GM23338 (cell line): ENCODE results near the gene DCAF11. TPM values are rescaled to one million over a fixed set of nuclear protein-coding genes. Genes with fewer than 3 reads are reported as not detected.

Experiments used
- ATAC-seq: fragments of 200-7000 bp; cut with Tn5 transposase; 3 replicates; pipeline ENCODE4 v1.9.1; 2020
- DNase-seq: peaks from one replicate; pipeline ENCODE4 v3.0.0-alpha.2; 2015; ENCODE audit warnings: low spot score
- H2AFZ ChIP-seq: fragments of 200-600 bp; sonication (generic); 2 replicates; pipeline ENCODE4 v1.8.0; 2016; ENCODE audit warnings: antibody characterized with exemption, mild to moderate bottlenecking, moderate library complexity
- H3F3A ChIP-seq: fragments of 200-600 bp; sonication (generic); replicated peaks from 2 replicates; pipeline ENCODE4 v1.8.0; 2017; ENCODE audit warnings: antibody characterized with exemption, mixed run types, low read depth
- H3K27ac ChIP-seq: fragments of 200-600 bp; sonication (generic); 2 replicates; pipeline ENCODE4 v1.6.1; 2016; ENCODE audit warnings: low read depth
- H3K27me3 ChIP-seq: fragments of 200-600 bp; sonication (generic); 2 replicates; pipeline ENCODE4 v1.8.0; 2016; ENCODE audit warnings: mild to moderate bottlenecking, mixed run types, moderate library complexity; ENCODE audit not compliant: insufficient read depth
- H3K36me3 ChIP-seq: fragments of 200-600 bp; sonication (generic); 2 replicates; pipeline ENCODE4 v1.8.0; 2016; ENCODE audit warnings: mild to moderate bottlenecking; ENCODE audit not compliant: insufficient read depth
- H3K4me1 ChIP-seq: fragments of 200-600 bp; sonication (generic); 2 replicates; pipeline ENCODE4 v1.8.0; 2016; ENCODE audit warnings: mild to moderate bottlenecking, moderate library complexity; ENCODE audit not compliant: insufficient read depth
- H3K4me2 ChIP-seq: fragments of 200-600 bp; sonication (generic); 2 replicates; pipeline ENCODE4 v1.7.1; 2017; ENCODE audit warnings: mixed run types
- H3K4me3 ChIP-seq: fragments of 200-600 bp; sonication (generic); 2 replicates; pipeline ENCODE4 v1.6.1; 2016; ENCODE audit warnings: mixed run types
- H3K79me2 ChIP-seq: fragments of 200-600 bp; sonication (generic); replicated peaks from 2 replicates; pipeline ENCODE4 v1.8.0; 2017; ENCODE audit warnings: mild to moderate bottlenecking; ENCODE audit not compliant: insufficient read depth
- H3K9me2 ChIP-seq: fragments of 200-600 bp; sonication (generic); 2 replicates; pipeline ENCODE4 v1.8.0; 2017; ENCODE audit not compliant: insufficient read depth
- H4K20me1 ChIP-seq: fragments of 200-600 bp; sonication (generic); replicated peaks from 2 replicates; pipeline ENCODE4 v1.8.0; 2017; ENCODE audit warnings: mild to moderate bottlenecking; ENCODE audit not compliant: insufficient read depth
- H3K27ac Mint-ChIP-seq: 2 replicates; pipeline ENCODE4 v1.8.0; 2020; ENCODE audit warnings: inconsistent platforms, mild to moderate bottlenecking, moderate library complexity, mixed read lengths
- H3K27me3 Mint-ChIP-seq: 3 replicates; pipeline ENCODE4 v1.8.0; 2022; ENCODE audit warnings: low read depth, mild to moderate bottlenecking, moderate library complexity, mixed read lengths, inconsistent platforms; ENCODE audit not compliant: insufficient read depth, poor library complexity
- H3K36me3 Mint-ChIP-seq: 3 replicates; pipeline ENCODE4 v1.8.0; 2021; ENCODE audit warnings: low read depth, mild to moderate bottlenecking, inconsistent platforms, moderate library complexity, mixed read lengths
- H3K4me1 Mint-ChIP-seq: 3 replicates; pipeline ENCODE4 v1.8.0; 2020; ENCODE audit warnings: mild to moderate bottlenecking, inconsistent platforms, mixed read lengths
- H3K4me3 Mint-ChIP-seq: 3 replicates; pipeline ENCODE4 v1.8.0; 2021; ENCODE audit warnings: moderate library complexity, mild to moderate bottlenecking, inconsistent platforms, mixed read lengths
- H3K9me3 Mint-ChIP-seq: 3 replicates; pipeline ENCODE4 v1.8.0; 2020; ENCODE audit warnings: moderate library complexity, mild to moderate bottlenecking, inconsistent platforms, mixed read lengths
- CREB1 ChIP-seq: fragments of 250-450 bp; sonication (Bioruptor Pico); IDR thresholded peaks from 2 replicates; pipeline ENCODE4 v1.5.0; 2020; ENCODE audit warnings: low read depth, mild to moderate bottlenecking, moderate library complexity
- NANOG ChIP-seq: IDR thresholded peaks from 2 replicates; pipeline ENCODE4 v1.6.1; 2016; ENCODE audit warnings: antibody characterized with exemption, borderline replicate concordance
- POLR2AphosphoS5 ChIP-seq: IDR thresholded peaks from 2 replicates; pipeline ENCODE4 v1.6.1; 2016; ENCODE audit warnings: antibody characterized with exemption, low read depth
- REST ChIP-seq: IDR thresholded peaks from one replicate; pipeline ENCODE4 v1.6.1; 2018; ENCODE audit warnings: antibody characterized with exemption; ENCODE audit not compliant: unreplicated experiment
- ZNF114 ChIP-seq: fragments of 250-450 bp; sonication (Bioruptor Pico); IDR thresholded peaks from 2 replicates; pipeline ENCODE4 v1.5.0; 2020; ENCODE audit warnings: mild to moderate bottlenecking, moderate library complexity
- ZNF331 ChIP-seq: fragments of 250-450 bp; sonication (Bioruptor Pico); IDR thresholded peaks from 2 replicates; pipeline ENCODE4 v1.5.0; 2020; ENCODE audit warnings: low read depth, mild to moderate bottlenecking, moderate library complexity
- polyA plus RNA-seq: library from polyadenylated mRNA; unstranded; fragments of >200 nt; fragmentation: Nextera tagmentation; extraction: Ambion mirVana; gene quantifications from 2 replicates; pipeline ENCODE4 v1.2.1, GENCODE V29; 2016
- total RNA-seq: library from RNA; depleted of rRNA; stranded (reverse); fragments of >200 nt; shearing (Covaris generic); gene quantifications from 2 replicates; pipeline ENCODE4 v1.2.3, GENCODE V29; 2014
- TF ChIP-seq, protein P1 (sequence below): IDR thresholded peaks from 2 replicates; pipeline ENCODE4 v1.6.1; 2016; ENCODE audit warnings: antibody characterized with exemption
- TF ChIP-seq, protein P2 (sequence below), 2 experiments: fragments of 200-600 bp in 1 of 2; sonication (generic) in 1 of 2; conservative IDR thresholded peaks; 2 replicates each; pipeline versions ENCODE4 v1.5.1 to v1.6.1; 2016 to 2017; ENCODE audit warnings: antibody characterized with exemption in 2 of 2, low read depth in 2 of 2, mild to moderate bottlenecking in 2 of 2, moderate library complexity in 1 of 2

Gene DCAF11
- total and polyA plus RNA-seq, 2 experiments from 2014 or later: 18.6 to 93.2 TPM

GRCh38 chr14:24127673-24128072 lies 13.1 kb downstream of the DCAF11 start:
- no peak for ATAC-seq
- no peaks in the 10 kb centered on the region for H3K9me3 Mint-ChIP-seq
- peaks cover 5% of the 10 kb centered on the region for H3K27me3 Mint-ChIP-seq

DNA sequence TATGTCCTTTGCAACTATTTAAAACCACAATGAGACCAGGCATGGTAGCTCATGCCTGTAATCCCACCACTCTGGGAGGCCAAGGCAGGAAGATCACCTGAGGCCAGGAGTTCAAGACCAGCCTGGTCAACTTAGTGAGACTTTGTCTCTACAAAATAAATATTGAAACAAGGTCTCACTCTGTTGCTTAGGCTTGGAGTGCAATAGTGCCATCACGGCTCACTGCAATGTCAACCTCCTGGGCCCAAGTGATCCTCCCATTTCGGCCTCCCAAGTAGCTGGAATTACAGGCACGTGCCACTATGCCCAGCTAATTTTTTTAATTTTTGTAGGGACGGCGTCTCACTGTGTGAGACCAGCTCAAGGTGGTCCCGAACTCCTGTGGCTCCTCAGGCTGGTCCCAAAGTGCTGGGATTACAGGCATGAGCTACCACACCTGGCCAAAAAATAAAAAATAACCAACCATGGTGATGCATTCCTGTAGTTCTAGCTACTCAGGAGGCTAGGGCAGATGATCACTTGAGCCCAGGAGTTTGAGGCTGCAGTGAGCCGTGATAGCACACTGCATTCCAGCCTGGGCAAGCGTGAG lies 14.9 kb downstream of the DCAF11 start:
- Mint-ChIP-seq H3K27ac (no peak overlapping the region), H3K27me3 (peaks cover 5% of the 10 kb centered on the region), H3K4me3 (no peak overlapping the region), H3K36me3 (no peaks in the 10 kb centered on the region; the same call in 2 of the 3 replicates), H3K9me3 (no peaks in the 10 kb centered on the region), H3K4me1 (peaks cover 11% of the 10 kb centered on the region)
- ATAC-seq: no peak
- Histone ChIP-seq H3K27me3 (no peaks in the 10 kb centered on the region), H3F3A (peaks cover 7% of the 10 kb centered on the region; the same call in 1 of the 2 replicates), H4K20me1 (no peaks in the 10 kb centered on the region; the same call in 1 of the 2 replicates), H3K4me2 (no peak overlapping the region), H3K4me3 (no peak overlapping the region), H3K36me3 (no peaks in the 10 kb centered on the region), H3K9me2 (no peaks in the 10 kb centered on the region), H2AFZ (no peak overlapping the region), H3K79me2 (no peaks in the 10 kb centered on the region), H3K4me1 (0 out of 2 replicates have a peak, but pooled peaks cover 4% of the 10 kb centered on the region), H3K27ac (no peak overlapping the region)
- DNase-seq: no peak
- no peak for TF ChIP-seq REST
- TF ChIP-seq, protein P1, sequence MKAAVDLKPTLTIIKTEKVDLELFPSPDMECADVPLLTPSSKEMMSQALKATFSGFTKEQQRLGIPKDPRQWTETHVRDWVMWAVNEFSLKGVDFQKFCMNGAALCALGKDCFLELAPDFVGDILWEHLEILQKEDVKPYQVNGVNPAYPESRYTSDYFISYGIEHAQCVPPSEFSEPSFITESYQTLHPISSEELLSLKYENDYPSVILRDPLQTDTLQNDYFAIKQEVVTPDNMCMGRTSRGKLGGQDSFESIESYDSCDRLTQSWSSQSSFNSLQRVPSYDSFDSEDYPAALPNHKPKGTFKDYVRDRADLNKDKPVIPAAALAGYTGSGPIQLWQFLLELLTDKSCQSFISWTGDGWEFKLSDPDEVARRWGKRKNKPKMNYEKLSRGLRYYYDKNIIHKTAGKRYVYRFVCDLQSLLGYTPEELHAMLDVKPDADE: no peak
- TF ChIP-seq POLR2AphosphoS5: no peak
- TF ChIP-seq CREB1 (CRISPR knock-in tag): no peak

More at GRCh38 chr14:24127673-24128072, 13.1 kb downstream of the DCAF11 start:
- H3K27me3 ChIP-seq: no peaks in the 10 kb centered on the region
- H3K4me1 ChIP-seq: 0 out of 2 replicates have a peak, but pooled peaks cover 4% of the 10 kb centered on the region
- H3K4me2 ChIP-seq: no peak overlapping the region
- no peaks in the 10 kb centered on the region; the same call in 1 of the 2 replicates for H4K20me1 ChIP-seq
- no peaks in the 10 kb centered on the region for H3K36me3 ChIP-seq
- no peak for DNase-seq
- H3K4me3 Mint-ChIP-seq: no peak overlapping the region
- peaks cover 9% of the 10 kb centered on the region for H3K4me1 Mint-ChIP-seq
- H3K79me2 ChIP-seq: no peaks in the 10 kb centered on the region
- TF ChIP-seq, protein P2, sequence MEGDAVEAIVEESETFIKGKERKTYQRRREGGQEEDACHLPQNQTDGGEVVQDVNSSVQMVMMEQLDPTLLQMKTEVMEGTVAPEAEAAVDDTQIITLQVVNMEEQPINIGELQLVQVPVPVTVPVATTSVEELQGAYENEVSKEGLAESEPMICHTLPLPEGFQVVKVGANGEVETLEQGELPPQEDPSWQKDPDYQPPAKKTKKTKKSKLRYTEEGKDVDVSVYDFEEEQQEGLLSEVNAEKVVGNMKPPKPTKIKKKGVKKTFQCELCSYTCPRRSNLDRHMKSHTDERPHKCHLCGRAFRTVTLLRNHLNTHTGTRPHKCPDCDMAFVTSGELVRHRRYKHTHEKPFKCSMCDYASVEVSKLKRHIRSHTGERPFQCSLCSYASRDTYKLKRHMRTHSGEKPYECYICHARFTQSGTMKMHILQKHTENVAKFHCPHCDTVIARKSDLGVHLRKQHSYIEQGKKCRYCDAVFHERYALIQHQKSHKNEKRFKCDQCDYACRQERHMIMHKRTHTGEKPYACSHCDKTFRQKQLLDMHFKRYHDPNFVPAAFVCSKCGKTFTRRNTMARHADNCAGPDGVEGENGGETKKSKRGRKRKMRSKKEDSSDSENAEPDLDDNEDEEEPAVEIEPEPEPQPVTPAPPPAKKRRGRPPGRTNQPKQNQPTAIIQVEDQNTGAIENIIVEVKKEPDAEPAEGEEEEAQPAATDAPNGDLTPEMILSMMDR (conservative IDR thresholded peaks at IDR 0.05; ENCODE audit: low read depth in 2 of 2): no peak
- no peak for TF ChIP-seq CREB1 (CRISPR knock-in tag)
- TF ChIP-seq ZNF331 (CRISPR knock-in tag): no peak
- TF ChIP-seq ZNF114 (CRISPR knock-in tag): no peak
- TF ChIP-seq NANOG: no peak
- H3K9me2 ChIP-seq: no peaks in the 10 kb centered on the region
- H3K36me3 Mint-ChIP-seq: peaks cover 13% of the 10 kb centered on the region
- peaks cover 7% of the 10 kb centered on the region; the same call in 1 of the 2 replicates for H3F3A ChIP-seq
- H2AFZ ChIP-seq: no peak overlapping the region
- no peak overlapping the region for H3K27ac Mint-ChIP-seq
- no peak overlapping the region for H3K27ac ChIP-seq
- no peak overlapping the region for H3K4me3 ChIP-seq
